GM18498 (cell line): Measurements from ENCODE around the gene TGIF2.
"Not testable (repeated sequence)": the region's sequence is repeated elsewhere in the genome, so short reads cannot be mapped to it uniquely, and the experiment has no call there.

ENCODE experiments used
- ATAC-seq: cut with Tn5 transposase; IDR thresholded peaks from one replicate; pipeline ENCODE4 v1.9.1; 2021; ENCODE audit warnings: mild to moderate bottlenecking, moderate library complexity; ENCODE audit not compliant: unreplicated experiment

The TGIF2 gene

DNA sequence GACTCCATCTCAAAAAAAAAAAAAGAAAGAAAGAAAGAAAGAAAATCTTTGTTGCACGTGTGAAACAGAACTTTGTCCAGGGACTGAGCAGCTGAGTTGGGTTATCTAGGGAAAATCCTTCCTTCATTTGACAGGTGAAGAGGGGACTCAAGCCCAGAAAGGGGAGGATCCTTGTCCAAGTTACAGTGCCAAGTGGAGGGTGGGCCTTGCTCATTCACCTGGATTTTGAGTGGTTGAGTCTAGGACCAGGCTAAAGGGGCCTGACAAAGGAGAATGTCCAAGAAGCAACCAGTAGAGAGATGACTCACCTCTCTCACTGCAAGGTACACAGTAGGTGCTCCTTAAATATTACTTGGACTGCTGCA is 2.7 kb downstream of the TGIF2 start:
- no peak for ATAC-seq

DNA sequence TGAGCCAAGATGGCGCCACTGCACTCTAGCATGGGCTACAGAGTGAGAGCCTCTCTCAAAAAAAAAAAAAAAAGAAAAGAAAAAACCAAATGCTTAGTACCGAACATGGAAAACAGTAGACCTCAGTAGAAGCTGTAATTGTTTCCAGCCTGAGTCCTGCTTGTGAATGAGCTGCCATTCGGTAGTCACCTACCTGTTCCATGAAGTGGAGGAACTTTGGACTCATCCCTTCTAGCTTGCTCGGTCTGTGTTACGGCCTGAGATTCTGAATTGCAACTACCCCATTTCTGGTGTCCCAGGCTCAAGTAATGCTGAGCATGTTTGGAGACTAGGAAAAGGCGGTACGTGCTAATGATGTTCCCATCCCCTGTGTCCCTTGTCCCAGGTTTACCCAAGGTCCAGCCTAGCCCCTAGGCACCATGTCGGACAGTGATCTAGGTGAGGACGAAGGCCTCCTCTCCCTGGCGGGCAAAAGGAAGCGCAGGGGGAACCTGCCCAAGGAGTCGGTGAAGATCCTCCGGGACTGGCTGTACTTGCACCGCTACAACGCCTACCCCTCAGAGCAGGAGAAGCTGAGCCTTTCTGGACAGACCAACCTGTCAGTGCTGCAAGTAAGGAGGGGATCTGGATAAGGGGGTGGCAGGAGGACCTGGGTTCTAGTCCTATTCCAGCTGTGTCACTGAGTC is 5.1 kb downstream of the TGIF2 start:
- ATAC-seq, result no peak

DNA sequence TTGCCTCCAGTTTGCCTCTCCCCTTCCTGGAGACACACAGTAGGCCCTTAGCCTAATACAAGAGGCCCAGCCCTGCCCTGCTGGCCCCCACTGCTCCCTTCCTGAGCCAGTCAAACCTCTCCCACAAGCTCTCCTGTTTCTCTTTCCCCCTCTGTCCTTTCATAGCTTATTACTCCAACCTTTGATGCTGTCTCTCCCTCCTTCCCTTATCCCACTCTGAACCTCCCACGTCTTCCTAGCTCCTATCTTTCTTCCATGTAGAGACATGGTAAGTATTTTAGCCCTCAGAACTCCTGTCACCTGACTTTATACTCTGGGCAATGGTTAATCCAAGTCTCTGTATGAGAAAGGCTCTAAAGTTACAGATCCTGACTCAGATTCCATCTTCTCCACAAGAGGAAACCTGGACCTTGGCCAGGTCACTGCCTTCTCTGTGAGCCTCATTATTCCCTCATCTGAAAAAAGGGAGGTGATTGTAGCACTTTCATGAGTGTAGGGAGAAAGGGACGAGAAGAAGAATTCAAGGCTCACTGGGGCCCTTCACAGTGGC is 6.7 kb downstream of the TGIF2 start:
- ATAC-seq, result no peak

DNA sequence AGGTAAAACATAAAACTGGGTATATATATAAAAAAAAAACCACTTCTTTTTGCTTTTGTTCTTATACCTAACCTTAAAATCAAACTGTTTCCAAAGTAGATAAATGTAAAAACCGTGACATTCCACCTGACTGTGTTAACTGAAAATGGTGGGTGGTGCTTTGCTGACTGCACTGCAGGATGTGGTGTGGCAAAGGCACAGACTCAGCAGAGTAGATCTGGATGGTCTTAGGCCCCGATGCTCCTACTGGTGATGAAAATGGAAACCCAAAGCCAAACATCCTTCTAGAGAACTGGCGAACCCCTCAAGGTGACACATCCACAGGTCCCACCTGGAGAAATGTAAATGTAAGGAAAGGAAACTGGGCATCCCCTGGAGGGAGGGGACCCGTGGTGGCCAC is 8.9 kb downstream of the TGIF2 start:
- ATAC-seq, result no peak

DNA sequence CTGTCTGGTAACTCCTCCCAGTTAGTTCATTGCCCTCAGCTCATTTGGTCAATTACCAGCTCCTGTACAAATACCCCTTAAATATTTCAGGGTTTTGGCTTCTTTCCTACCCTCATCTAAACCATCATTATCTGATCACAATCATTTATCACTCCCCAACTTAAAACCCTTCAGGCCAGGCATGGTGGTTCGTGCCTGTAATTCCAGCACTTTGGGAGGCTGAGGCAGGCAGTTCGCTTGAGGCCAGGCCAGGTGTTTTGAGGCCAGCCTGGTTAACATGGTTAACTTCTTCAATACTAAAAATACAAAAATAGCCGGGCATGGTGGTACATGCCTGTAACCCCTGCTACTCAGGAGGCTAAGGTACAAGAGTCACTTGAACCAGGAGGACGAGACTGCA is 9.4 kb downstream of the TGIF2 start:
- ATAC-seq, result no peak

DNA sequence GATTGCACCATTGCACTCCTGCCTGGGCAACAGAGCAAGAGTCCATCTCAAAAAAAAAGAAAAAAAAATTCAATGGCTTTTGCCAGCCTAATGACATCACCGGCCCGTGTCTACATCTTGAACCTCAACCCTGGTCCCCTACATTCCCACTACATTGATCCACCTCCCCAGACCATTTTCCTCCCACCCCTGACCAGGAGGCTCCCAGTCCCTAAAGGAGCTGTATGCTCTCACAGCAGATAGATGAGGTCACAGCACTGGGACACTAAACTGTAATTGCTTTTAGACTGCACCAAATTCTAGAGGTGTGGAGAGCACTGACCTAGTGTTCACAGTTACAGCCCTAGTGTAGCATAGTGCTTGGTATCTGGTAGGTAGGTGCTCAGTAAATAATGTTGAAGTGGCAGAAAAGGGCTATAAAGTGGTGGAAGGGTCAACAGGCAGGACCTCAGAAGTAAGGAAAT is 10.7 kb downstream of the TGIF2 start:
- no peak for ATAC-seq

DNA sequence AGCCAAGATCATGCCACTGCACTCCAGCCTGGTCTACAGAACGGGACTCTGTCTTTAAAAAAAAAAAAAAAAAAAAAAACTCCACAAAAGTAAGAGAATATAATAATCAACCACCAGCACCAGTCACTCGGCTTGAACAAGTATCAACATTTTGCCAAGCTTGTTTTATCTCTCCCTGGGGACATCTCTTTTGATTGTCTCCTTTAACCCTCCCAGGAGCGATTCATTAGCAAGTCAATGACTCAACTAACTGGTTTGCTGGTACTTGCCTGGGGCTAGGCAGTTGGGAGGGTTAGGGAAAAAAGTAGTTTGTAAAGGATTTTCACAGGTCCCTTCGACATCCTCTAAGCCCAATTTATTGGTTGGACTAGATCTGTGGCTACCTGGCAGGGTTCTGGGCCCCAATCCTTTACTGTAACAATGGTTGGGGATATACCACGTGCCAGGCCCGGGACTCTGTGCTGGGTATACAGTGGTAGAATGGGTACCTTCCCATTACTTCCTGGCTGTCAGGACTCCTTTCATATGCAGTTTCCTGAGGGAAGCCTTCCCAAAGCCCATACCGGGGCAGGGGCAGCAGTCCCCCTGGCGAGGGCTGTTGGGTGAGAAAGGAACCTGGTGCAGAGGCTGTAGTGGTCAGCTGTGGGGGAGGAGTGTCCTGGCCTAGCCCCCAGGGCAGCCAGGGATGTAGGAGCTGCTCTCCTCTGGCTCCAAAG is 12.2 kb downstream of the TGIF2 start:
- no peak for ATAC-seq

DNA sequence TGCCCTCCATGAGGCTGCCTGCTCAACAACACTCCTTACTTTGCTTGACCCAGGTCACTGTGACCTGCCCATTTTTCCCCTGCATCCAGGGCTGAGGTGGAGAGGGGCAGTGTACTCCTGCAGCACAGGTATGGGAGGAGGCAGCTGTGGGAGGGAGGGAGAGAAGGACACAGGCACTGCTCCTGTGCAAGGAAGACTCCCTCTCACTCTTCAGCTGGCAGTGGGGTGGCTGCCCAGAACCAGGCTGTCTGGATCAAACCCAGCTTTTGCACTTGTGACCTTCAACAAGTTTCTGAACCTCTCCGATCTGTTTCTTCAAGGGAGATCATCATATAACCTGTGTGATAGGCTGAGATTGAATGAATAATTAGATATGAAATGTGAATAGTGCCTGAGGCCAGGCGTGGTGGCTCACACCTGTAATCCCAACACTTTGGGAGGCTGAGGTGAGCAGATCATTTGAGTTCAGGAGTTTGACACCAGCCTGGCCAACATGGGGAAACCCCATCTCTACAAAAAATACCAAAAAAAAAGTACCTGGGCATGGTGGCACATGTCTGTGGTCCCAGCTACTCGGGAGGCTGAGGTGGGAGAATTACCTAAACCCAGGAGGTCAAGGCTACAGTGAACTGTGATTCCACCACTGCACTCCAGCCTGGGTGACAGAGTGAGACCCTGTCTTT is 14.1 kb downstream of the TGIF2 start:
- no peak for ATAC-seq

DNA sequence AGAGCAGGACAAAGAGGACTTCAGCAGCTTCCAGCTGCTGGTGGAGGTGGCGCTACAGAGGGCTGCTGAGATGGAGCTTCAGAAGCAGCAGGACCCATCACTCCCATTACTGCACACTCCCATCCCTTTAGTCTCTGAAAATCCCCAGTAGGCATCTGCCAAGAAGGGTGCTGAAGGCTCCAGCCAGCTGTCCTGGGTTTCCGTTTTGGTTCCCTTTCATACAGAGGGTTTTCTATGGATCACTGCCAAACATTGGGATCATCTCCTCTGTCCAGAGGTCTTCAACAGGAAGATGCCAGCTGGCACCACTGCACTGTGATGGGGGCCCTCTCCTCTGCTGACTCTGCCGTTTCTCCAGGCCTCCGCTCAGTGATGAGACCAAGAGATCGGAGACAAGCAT is 17.9 kb downstream of the TGIF2 start:
- ATAC-seq, result no peak

DNA sequence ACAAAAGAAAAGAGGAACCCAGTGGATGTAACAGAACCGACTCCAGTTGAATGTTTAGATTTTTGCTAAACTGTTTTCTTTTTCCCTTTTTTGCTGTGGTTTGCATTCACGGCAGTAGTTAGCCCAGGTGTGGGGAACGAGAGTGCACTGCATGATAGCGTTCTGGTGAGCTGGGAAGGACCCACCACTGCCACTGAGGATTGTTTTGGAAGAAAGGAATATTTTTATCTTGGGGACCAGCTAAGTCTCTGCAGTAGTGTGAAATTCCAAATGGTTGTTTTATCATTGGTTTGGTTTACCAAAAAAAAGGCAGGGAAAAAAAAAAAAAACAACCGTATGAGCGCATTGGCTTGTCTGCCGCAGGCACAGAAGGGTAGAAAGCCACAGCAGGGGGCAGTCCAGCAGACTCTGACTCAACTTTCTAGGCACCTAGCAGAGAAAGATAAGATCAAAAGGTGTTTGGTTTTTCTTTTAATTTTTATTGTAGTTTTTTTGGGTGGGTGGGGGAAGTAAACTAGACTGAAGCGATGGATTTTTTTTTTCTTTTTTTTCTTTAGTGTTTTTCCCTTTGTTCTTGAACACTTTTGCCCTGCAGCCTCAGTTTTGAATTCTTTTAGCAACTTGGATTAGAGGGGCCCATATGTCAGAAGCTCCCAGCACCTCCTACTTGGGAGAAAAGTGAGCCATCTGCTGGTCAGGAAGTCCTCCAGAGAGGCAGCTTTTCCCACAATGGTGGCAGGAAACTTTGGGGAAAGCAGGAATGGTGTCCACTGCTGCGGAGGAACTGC is 18.7 kb downstream of the TGIF2 start:
- ATAC-seq, result no peak

DNA sequence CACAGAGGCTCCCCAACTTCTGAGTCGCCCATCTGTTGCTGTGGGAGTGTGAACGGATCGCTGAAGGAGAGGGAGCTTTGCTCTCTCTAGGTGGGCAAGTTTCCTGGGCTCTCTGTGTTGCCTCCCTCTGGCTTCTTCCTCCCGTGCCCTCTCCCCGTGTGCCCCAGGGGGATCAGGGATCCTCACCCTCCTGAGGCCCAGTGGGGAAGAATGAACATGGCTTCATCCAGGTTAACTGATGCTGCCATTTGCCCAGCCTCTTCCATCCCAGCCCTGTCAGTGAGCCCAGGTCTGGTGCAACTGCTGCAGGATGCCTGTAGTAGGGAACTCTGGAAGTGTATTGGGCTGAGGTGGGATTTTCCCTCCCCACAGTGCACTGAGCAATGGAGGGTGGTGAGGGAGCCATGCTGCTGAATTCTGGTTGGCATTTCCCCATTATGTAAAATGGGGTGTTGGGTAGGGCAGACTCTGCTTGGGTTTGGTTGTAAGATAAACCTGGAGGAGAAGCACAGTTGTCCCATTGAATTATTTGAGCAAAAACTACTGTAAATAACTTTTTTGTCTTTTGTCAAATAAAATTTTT is 20.0 kb downstream of the TGIF2 start:
- ATAC-seq, result no peak

DNA sequence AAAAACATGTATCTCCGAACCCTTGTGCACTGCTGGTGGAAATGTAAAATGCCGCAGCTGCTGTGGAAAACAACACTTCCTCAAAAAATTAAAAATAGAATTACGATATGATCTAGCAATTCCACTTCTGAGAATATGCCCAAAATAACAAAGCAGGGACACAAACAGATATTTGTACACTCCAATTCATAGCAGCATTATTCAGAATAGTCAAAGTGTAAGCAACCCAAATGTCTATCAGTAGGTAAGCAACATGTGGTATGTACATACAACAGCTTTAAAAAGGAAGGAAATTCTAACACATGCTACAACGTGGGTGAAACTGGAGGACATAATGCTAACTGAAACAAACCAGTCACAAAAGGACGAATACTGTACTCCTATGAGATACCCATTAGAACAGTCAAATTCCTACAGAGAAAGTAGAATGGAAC is 26.5 kb downstream of the TGIF2 start:
- no peak for ATAC-seq

DNA sequence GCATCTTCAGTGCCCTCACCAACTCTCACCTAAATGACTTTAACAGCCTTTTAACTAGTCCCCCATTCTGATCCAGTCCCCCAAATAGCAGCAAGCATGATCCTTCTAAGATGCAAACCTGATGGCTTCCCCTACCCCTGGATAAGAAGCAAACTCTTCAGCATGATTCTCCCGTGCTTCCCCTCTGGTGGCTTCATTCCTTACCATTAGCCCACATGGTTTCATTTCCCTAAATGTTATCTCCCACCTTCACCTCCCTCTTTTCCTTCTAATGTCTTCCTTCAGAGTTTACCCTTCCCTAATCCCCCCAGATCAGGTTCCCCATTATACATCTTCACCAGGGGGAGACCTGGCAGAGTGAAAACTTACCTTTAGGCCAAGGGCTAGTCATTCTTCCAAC is 28.1 kb downstream of the TGIF2 start:
- ATAC-seq, result no peak

DNA sequence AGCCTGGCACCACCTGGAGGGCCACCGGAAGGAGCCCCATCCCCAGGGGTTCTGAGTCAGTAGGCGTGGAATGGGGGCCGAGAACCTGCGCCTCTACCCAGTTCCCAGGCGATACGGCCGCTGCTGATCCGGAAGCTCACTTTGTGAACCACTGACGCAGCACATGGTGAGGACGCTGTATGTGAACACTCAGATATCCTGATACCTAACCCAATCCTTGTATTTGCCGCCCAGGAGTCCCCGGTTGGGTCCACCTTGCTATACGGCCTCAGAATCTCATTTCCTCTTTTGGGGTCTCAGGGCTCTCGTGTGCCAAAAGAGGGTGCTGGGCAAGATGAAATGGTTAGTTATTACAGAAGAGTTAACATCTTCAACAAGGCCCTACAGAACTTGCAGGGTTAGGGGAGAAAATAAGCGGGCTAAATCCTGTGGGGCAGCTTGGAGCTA is 31.6 kb downstream of the TGIF2 start:
- peak; percentile 31 for ATAC-seq

DNA sequence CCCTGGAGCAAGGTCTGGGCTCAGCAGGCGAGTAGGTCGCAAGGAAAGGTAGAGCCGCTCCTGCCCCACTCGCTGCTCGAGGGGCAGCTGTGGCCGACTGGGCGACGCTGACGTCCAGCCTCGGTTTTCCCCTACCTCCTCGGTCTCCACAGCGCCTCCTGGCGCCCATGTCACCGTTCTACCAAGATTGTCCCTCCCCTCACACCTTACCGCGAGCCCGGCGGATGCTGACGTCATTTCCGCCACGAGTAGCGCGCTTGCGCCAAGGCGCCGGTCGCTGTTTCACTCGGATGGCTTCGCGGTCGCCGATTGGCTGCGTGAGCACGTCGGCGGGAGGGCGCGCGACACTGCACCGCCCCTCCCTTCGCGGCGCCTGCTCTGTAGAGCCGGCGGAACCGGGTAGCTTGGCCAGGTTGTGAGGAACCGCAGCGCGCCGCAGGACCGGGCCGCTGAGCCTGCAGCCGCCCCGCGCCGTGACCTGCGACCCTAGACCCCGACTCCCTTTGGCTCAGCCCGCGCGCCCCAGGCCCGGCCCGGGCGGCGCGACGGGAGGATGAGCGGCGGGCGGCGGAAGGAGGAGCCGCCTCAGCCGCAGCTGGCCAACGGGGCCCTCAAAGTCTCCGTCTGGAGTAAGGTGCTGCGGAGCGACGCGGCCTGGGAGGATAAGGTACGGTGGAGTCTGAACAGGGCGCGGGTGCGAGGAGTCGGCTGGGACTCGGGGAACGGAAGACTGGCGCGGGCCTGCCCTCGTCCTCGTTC is 32.2 kb downstream of the TGIF2 start, which contains the start of gene RAB5IF:
Gene RAB5IF (plus strand): TSS at position 381 of the 759 bp plus-strand sequence. CDS start 173 bp downstream, at position 554.
- ATAC-seq, result peak; percentile 90

DNA sequence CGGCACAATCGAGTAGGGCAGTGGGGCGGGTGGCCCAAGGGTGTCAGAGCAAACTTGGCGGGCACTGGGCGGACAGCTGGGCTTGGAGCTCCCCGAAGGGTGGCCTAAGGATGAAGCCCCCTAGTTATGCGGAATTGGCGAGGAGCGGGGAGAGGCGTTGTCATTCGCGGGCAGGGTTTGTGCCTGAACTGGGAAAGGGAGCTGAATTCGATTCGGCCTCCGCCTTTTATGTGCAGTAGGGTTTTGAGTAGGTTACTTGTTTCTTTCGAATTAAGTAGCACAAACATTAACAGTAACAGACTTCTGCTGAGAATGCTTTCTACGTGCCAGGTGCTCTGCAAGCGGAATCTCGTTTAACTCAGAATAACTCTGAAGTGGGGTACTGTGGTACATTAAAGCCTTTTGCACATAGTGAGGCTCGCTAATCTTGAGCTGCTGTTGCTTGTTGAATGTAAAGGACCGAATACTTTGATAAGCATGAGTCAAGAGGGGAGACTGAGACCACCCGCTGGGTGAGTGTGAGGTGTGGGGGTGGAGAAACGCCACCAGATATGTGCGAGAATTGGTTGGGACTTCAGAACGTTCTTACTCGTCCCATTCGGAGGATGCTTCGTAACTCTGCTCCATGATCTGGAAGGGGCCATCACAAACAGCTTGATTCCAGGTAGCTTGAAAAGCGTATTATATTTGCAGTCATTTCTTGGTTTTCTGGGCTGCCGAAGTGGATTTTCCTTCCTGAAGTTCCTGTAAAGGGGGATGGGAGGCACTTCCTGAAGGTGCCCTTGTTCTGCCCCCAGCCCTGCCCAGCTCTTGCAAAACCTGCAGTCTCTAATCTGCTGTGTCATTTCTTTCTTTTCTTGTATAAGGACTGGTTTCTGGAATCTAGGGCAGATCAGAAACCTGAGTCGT is 33.0 kb downstream of the TGIF2 start:
- no peak for ATAC-seq

DNA sequence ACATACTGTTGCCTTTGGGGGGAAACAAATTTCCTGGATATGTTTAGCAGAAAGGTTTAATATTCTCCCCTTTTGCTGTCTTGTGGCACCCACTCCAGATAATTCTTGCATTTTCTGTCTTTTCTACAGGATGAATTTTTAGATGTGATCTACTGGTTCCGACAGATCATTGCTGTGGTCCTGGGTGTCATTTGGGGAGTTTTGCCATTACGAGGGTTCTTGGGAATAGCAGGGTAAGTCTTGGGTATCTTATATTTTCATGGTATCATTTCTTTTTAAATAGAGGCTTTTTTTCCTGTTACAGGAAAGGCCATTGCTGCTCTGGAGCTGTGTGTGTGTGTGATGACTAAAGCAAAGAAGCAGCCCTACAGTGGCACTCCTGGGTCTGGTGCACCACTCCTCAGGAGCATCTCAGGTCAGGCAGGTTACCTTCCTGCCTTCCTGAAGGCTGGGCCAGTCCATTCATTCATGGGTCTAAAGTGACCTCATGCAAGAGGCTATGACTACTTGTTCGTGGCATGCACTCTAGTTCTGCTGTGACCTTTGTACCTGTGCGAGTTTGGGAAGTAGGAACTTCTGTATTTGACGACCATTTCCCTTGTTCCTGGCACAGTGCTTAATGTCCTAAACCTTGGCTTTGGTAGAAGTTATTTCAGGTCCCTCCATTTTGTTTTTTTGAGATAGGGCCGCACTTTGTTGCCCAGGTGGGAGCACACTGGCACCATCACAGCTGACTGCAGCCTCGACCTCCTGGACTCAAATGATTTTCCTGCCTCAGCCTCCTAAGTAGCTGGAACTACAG is 34.4 kb downstream of the TGIF2 start:
- ATAC-seq, result no peak

DNA sequence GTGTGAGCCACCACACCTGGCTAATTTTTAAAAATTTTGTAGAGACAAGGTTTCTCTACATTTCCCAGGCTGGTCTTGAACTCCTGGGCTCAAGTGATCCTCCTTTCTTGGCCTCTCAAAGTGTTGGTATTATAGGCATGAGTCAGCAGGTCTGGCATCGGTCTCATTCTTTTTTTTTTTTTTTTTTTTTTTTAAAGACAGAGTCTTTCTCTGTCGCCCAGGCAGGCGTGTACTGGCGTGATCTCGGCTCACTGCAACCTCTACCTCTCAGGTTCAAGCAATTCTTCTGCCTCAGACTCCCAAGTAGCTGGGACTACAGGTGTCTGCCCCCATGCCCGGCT is 35.0 kb downstream of the TGIF2 start:
- ATAC-seq, result not testable (repeated sequence)
